ENCODE results near the gene FBXL7.

FBXL7 gene

DNA sequence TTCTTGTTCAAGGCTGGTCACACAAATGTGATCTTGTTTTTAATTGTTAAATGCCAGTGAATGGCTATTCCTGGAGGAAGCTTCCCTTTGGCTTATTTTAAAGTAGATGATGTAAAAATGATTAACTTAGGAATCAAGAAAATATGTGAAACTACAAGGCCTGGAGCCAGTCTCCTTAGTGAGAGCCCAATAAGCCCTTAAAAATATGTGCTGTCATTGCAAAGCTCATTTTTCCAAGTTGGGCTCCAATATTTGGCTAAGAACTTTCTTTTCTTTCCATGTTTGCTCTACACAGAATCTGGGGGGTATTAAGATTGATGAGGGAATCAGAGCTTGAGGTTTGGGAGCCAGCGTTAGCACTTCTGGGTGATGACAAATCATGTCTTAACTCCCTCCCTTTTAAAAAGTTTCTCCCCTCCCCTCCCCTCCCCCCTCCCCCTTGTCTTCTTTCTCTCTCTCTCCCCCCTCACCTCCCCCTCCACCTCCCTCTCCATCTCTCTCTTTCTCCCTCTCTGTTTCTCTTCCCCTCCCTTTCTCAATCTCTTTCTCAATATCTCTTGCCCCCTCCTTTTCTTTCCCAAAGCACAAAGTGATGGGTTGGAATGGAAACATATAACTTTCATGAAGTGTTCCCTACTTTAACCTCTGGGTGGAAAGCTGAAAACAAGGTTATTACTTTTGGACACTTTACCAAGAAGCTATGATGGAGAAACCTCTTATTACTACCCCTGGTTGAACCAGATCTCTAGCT is 86.0 kb downstream of the FBXL7 start:
- no peak for DNase-seq

- DNase-seq, result no peak
These were observed 87.9 kb downstream of the FBXL7 start for GRCh38 chr5:15587916-15588315.

DNA sequence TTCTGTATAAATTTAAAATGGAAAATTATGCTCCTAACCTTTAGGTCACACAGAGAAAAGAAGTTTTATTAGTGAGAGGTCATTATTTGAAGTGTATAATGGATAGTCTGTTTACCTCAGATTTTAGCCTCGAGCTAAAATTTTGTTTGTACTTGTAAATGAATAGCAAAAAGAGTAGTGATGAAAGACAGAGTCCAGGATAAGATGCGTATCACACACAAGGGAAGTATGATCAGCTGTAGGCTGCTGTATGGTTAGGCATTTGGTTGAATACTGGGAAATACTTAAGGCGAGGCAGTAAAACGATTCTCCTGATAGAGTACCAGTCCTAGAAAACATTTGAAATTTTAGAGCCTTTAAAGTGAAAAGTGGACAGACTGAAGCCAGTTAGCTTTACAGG is 92.7 kb downstream of the FBXL7 start:
- no peak for DNase-seq

DNA sequence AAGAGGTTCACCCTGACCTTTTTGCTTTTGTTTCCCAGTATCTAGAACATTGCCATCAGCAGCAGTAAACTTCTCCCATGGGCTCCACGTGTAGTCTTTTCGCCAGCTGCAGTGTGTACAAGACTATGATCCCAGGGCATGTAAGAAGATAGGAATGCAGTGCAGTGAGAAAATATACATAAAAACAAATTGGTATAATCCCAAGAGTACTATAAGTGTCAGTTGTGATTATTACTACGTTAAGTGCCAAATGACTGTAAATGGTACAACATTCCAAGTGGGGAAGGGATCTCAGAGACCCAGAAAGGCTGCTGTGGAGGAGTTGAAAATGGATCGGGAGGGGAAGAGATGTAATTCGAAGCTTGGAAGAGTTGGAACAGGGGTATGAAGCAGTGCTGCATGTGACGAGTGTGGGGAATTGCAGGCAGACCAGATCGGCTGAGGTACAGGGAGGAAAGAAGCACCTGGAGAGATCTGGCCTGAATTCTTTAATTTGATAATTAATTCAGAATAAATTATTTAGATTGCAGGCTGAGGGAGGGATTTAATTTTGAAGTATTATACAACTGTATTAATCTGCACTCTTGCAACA is 95.1 kb downstream of the FBXL7 start:
- DNase-seq, result no peak

- no peak for DNase-seq
These were observed 95.9 kb downstream of the FBXL7 start for GRCh38 chr5:15595929-15596328.

GRCh38 chr5:15596936-15597335 is 97.0 kb downstream of the FBXL7 start:
- no peak for DNase-seq

DNA sequence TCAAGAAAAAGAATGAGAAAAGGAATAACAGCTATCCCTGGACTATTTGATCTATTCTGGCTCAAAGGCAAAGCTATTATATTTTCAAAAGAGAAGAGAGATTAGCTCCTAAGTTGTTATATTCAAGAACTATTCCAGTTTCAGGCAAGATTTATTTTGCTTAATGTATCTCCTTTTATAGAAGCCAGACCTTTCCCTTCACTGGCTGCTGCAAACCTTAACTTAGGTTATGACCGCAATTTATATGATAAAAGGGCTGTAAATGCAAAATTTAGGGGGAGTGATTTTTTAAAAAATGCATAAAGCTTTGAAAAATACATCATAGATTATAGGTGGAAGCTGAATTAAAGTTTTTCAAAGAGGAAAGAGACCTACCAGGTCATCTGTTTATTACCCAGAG is 97.8 kb downstream of the FBXL7 start:
- no peak for DNase-seq

- DNase-seq, result no peak
These were observed 98.4 kb downstream of the FBXL7 start for GRCh38 chr5:15598294-15598902.

- no peak for DNase-seq
These were observed 100.1 kb downstream of the FBXL7 start for GRCh38 chr5:15600035-15600434.

DNA sequence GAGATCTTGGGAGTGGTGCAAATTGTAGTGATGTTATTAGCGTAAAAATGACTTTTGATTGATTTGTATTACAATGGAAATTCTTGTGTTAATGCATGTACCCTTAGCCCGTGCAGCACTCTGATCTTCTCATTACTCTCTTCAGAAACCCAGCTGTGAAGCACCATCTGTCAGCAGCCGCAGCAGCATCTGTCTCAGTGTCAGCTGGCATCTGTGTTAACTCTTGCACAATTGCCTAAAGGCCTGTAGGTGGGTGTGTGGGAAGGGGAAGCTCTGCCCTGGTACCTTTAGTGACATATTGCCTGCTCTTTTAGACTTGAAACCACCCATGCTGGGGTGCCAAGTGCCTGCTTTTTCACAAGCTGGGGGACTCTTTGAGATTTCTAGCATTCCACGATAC is 101.3 kb downstream of the FBXL7 start:
- DNase-seq, result no peak

- no peak for DNase-seq
These were observed 101.9 kb downstream of the FBXL7 start for GRCh38 chr5:15601853-15602252.

DNA sequence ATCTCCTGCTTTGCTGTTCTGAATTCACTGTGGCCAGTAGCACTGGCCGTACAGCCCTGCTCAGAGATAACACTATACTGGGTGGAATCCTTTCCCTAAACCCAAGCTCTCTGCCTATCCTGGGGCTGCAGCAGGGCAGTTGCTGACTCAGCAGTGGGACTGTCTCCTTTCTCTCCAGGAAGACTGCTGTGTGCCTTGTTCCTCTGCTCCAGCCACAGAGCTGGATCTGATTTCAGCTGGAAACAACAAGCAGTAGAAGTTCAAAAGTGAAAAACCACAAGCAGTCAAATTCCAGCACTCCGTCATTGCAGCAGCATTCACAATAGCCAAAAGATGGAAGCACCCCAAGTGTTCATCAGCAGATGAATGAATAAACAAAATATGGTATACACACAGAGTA is 105.0 kb downstream of the FBXL7 start:
- no peak for DNase-seq

GRCh38 chr5:15606197-15606596 is 106.2 kb downstream of the FBXL7 start:
- DNase-seq, result no peak

DNA sequence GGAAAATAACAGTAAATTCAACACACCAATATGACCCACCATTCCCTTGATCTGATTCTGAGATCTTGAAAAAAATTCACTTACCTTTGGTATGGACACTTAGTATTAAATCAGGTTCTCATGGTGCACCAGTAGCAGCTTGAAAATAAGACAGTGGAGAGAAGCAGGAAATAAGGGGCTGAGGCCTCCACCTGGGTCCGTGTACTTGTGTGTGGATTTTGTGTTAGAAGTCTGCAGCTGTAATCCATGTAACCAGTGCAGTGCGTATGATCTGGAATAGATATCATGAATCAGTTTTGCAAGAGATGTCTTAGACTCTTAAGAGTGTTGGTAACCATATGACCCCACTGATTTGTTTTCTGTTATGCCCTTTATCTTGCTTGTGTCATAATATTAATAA is 107.1 kb downstream of the FBXL7 start:
- no peak for DNase-seq

GRCh38 chr5:15609076-15609725 is 109.2 kb downstream of the FBXL7 start:
- DNase-seq, result no peak

DNA sequence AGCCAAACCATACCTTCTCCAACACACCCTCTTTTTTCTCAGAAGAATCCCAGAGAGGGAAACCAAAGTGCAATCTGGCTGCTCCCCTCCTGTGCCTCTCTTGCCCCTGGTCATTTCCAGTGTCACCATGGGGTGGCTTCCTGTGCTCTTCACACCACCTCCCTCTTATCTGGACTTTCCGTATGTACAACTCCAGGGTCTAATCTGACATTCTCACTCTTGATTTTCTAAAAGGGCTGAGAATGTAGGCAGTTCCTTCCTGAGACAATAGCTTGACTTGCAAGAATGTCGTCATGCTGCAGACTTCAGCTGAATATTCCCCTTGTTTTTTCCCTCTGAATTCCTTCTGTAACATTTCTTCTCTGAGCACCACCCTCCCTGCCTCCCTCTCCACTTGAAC is 110.2 kb downstream of the FBXL7 start:
- DNase-seq, result no peak

DNA sequence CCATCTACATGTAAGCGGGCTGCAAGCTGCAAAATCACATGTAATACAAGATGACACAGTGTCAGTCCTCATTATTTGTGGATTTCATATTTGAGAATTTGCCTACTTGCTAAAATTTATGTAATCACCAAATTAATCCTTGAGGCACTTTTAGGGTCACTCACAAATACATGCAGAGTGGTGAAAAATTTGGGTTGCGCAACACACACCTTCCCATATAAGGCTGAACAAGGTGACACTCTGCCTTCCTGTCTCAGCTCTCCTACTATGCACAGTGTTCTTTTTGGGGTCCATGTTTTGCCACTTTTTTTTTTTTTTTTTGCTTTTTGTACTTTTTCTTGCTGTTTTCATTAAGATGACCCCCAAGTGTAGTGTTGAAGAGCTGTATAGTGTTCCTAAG is 111.0 kb downstream of the FBXL7 start:
- no peak for DNase-seq

GRCh38 chr5:15612915-15613635 is 113.1 kb downstream of the FBXL7 start:
- no peak for DNase-seq

DNA sequence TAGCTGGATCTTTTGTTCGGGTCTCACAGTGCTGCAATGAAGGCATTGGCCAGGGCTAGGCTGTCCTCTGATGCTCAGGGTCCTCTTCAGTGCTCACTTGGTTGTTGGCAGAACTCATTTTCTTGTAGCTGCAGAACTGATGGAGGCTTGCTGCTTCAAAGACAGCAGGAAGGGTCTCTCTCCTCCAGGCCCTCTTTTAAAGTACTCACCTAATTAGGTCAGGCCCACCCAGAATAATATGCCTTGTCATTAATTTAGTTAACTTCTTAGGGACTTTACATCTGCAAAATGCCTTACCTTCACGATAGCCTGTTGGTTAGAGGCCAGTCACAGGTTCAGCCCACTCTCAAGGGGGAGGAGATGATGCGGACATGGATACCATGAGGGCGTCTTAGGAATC is 114.7 kb downstream of the FBXL7 start:
- no peak for DNase-seq

- DNase-seq, result no peak
These were observed 115.9 kb downstream of the FBXL7 start for GRCh38 chr5:15615859-15616258.

DNA sequence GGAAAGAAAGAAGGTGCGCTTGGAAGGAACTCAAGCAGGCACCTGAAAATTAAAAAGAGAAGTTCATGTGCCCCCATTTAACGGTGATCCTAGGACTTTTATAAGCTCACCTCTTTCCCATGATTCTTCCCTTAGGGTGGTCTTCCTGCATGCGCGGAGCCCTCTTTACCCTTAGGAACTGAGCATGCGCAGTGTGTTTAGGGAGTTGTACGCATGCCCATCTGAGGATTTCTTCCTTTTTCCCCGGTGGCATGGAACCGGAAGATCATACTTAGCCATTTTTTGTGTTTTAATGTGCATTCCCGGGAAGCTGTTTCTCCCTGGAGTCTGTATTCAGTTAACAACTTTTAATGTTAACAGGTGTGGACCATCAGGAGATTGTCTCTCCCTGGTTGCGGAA is 119.0 kb downstream of the FBXL7 start:
- no peak for DNase-seq

GRCh38 chr5:15620501-15620900 is 120.5 kb downstream of the FBXL7 start:
- DNase-seq, result no peak

DNA sequence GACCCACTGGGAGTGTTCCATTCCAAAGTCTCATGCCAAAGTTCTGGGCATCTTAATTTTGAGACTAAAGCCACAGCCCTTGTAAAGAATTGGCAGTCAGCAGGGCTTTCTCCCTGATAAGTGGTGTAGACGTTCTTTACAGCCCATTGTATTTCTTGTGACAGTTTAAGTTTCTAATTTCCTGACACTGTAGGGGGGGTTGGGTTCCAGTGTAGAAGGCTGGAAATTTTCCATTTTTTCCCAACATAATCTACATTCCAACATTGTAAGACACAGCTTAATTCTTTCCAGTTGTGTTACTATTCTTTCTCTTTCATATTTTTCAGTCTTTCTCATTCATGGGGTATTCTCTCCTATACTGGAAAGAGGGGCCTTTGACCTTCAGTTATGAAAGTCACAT is 121.1 kb downstream of the FBXL7 start:
- DNase-seq, result no peak
